Astrocyte of the cerebellum (primary cell): ENCODE data around the gene DLGAP1.

Experiments
- DNase-seq: peaks from one replicate; pipeline ENCODE4 v3.0.0-alpha.2; 2011; ENCODE audit warnings: low read depth
- H3K4me3 ChIP-seq: 2 replicates; pipeline ENCODE4 v1.5.1; 2011; ENCODE audit warnings: mild to moderate bottlenecking, low read depth, low read length, moderate library complexity
- CTCF ChIP-seq: IDR thresholded peaks from 2 replicates; pipeline ENCODE4 v1.5.1; 2012; ENCODE audit warnings: low read length, low read depth, moderate library complexity, mild to moderate bottlenecking; ENCODE audit errors: missing control alignments
- in situ Hi-C: cut with HindIII; loops from 2 replicates; pipeline ENCODE4 v1.10.0; 2017; ENCODE audit warnings: low sequenced_read_pairs

Gene DLGAP1

GRCh38 chr18:3966642-3967358 lies 488.3 kb downstream of the DLGAP1 start:
- in situ Hi-C loops, result no loop called here
- no peak overlapping the region for H3K4me3 ChIP-seq
- no peak for TF ChIP-seq CTCF
- DNase-seq, result no peak

GRCh38 chr18:3966246-3966641 lies 488.9 kb downstream of the DLGAP1 start:
- TF ChIP-seq CTCF, result no peak
- no peak overlapping the region for H3K4me3 ChIP-seq
- in situ Hi-C loops, result no loop called here
- DNase-seq, result no peak

- no peak overlapping the region for H3K4me3 ChIP-seq
- no peak for DNase-seq
- TF ChIP-seq CTCF, result no peak
- in situ Hi-C loops, result no loop called here
Measured at GRCh38 chr18:3960977-3961376, 494.1 kb downstream of the DLGAP1 start.

GRCh38 chr18:3960142-3960541 lies 495.0 kb downstream of the DLGAP1 start:
- in situ Hi-C loops, result no loop called here
- no peak for TF ChIP-seq CTCF
- DNase-seq, result no peak
- H3K4me3 ChIP-seq, result no peak overlapping the region

GRCh38 chr18:3952031-3952430 lies 503.1 kb downstream of the DLGAP1 start:
- in situ Hi-C loops, result no loop called here
- no peak for TF ChIP-seq CTCF
- DNase-seq, result no peak
- H3K4me3 ChIP-seq, result no peak overlapping the region

- in situ Hi-C loops, result no loop called here
- no peak for DNase-seq
- no peak overlapping the region for H3K4me3 ChIP-seq
- TF ChIP-seq CTCF, result no peak
Measured at GRCh38 chr18:3950668-3951404, 504.3 kb downstream of the DLGAP1 start.
